Uterus (tissue), 4 donors: ENCODE measurements around the gene MPPED1. TPM values are rescaled to one million over a fixed set of nuclear protein-coding genes. Genes with fewer than 3 reads are reported as not detected.

ENCODE experiments used
- DNase-seq, 2 donors: peaks; one replicate each; pipeline ENCODE4 v3.0.0-alpha.2; 2019 to 2020
- H3K27ac ChIP-seq, 2 donors: fragments of 200-600 bp; sonication (generic); 1 replicate in 1 of 2; 2 replicates in 1 of 2; pipeline ENCODE4 v1.5.1; 2016 to 2018
- H3K27me3 ChIP-seq, 2 donors: fragments of 200-600 bp; sonication (generic); one replicate each; pipeline ENCODE4 v1.5.1; 2018 to 2019; ENCODE audit warnings: control low read depth in 1 of 2
- H3K36me3 ChIP-seq, 2 donors: fragments of 200-600 bp; sonication (generic); one replicate each; pipeline ENCODE4 v1.5.1; 2019; ENCODE audit warnings: control low read depth in 1 of 2
- H3K4me1 ChIP-seq, 2 donors: fragments of 200-600 bp; sonication (generic); one replicate each; pipeline ENCODE4 v1.5.1; 2018 to 2019; ENCODE audit warnings: control low read depth in 1 of 2
- H3K4me3 ChIP-seq, 2 donors: fragments of 200-600 bp; sonication (generic); 1 replicate in 1 of 2; 2 replicates in 1 of 2; pipeline ENCODE4 v1.5.1; 2018 to 2019; ENCODE audit warnings: mild to moderate bottlenecking in 1 of 2
- H3K9me3 ChIP-seq, 2 donors: fragments of 200-600 bp; sonication (generic); one replicate each; pipeline ENCODE4 v1.5.1; 2019; ENCODE audit warnings: control low read depth in 1 of 2
- CTCF ChIP-seq, 4 experiments: fragments of 200-600 bp in 2 of 4; fragments of 450-650 bp in 2 of 4; sonication (generic) in 2 of 4; IDR thresholded peaks; one replicate each; pipeline ENCODE4 v1.5.1; 2016 to 2019; ENCODE audit warnings: antibody characterized with exemption in 4 of 4, mild to moderate bottlenecking in 2 of 4, moderate library complexity in 1 of 4
- POLR2A ChIP-seq, 2 donors: fragments of 450-650 bp; IDR thresholded peaks; one replicate each; pipeline ENCODE4 v1.6.1; 2016; ENCODE audit warnings: antibody characterized with exemption in 2 of 2, mild to moderate bottlenecking in 1 of 2, moderate library complexity in 1 of 2
- intact Hi-C: fragments of 100-400 bp; cut with DNase I; formaldehyde crosslinking; loops from one replicate; pipeline ENCODE4 v1.15.1; 2023; ENCODE audit warnings: low total_unique reads
- total RNA-seq, 4 donors: library from RNA; depleted of rRNA in 3 of 4; stranded (reverse); fragments of >200 nt in 3 of 4; gene quantifications; one replicate each; pipeline versions ENCODE4 v1.1.0 to v1.2.4, GENCODE V29; 2014 to 2023
- donor health status: DM: yes; HTN: yes; CAD: no.

Gene MPPED1
- total RNA-seq, 4 donors from 2014 or later, result 0.67 to 8.4 TPM; not detected in 2

DNA sequence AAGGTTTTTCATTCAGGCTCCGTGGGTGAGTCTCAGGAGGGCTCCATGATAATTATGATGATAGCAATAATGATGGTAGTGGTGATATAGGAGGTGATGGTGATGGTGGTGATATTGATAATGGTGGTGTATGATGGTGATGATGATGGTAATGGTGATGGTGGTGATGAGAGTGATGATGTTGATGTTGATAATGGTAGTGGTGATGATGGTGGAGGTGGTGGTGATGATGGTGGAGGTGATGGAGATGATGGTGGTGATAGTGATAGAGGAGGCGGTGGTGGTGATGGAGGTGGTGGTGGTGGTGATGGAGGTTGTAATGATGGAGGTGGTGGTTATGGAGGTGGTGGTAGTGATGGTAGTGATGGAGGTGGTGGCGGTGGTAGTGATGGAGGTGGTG, 79.4 kb downstream of the MPPED1 start:
- Histone ChIP-seq H3K27ac (no peak overlapping the region), H3K4me3 (no peak overlapping the region), H3K9me3 (no peaks in the 10 kb centered on the region), H3K27me3 (no peaks in the 10 kb centered on the region), H3K4me1 (no peaks in the 10 kb centered on the region), H3K36me3 (no peaks in the 10 kb centered on the region)
- DNase-seq, result no peak
- TF ChIP-seq CTCF (IDR thresholded peaks at IDR 0.05), result no peak
- no peak for TF ChIP-seq POLR2A (IDR thresholded peaks at IDR 0.05)
- intact Hi-C loops, result no loop called here

DNA sequence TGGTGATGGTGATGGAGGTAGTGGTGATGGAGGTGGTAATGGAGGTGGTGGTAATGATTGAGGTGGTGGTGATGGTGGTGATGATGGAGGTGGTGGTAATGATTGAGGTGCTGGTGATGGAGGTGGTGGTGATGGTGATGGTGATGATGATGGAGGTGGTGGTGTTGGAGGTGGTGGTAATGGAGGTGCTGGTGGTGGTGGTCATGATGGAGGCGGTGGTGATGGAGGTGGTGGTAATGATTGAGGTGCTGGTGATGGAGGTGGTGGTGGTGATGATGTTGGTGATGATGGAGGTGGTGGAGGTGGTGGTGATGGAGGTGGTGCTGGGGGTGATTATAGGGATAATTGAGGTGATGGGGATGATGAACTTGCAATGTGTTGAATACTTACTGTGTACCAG, 79.9 kb downstream of the MPPED1 start:
- no peak overlapping the region for H3K27ac ChIP-seq
- no peak for DNase-seq
- TF ChIP-seq CTCF (IDR thresholded peaks at IDR 0.05) (no peak), POLR2A (IDR thresholded peaks at IDR 0.05) (no peak)
- H3K27me3 ChIP-seq, result no peaks in the 10 kb centered on the region
- no peak overlapping the region for H3K4me3 ChIP-seq
- no peaks in the 10 kb centered on the region for H3K9me3 ChIP-seq
- no peaks in the 10 kb centered on the region for H3K36me3 ChIP-seq
- no peaks in the 10 kb centered on the region for H3K4me1 ChIP-seq
- intact Hi-C loops, result no loop called here

DNA sequence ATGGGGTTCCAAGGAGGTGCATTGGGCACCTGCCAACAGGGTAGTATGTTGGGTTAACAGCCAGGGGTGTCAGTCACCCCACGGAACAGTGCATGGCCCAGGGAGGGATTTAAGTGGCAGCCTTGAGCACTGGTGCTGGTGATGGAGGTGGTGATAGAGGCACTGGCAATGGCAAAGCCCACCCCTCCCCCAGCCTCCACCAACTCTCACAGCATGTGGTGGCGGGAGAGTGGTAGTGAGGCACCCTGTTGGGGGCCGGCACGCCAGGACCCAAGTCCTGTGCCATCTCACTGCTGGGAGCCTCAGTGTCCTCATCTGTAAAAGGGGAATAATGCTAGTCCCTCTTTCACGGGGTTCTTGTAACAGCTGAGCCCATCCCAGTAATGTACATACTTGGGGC, 81.5 kb downstream of the MPPED1 start:
- Histone ChIP-seq H3K36me3 (no peaks in the 10 kb centered on the region), H3K4me3 (no peak overlapping the region), H3K27me3 (no peaks in the 10 kb centered on the region), H3K4me1 (no peaks in the 10 kb centered on the region), H3K9me3 (no peaks in the 10 kb centered on the region), H3K27ac (no peak overlapping the region)
- DNase-seq, result no peak
- TF ChIP-seq CTCF (IDR thresholded peaks at IDR 0.05) (no peak), POLR2A (IDR thresholded peaks at IDR 0.05) (no peak)
- intact Hi-C loops, result no loop called here

GRCh38 chr22:43497956-43498855, 86.4 kb downstream of the MPPED1 start:
- H3K9me3 ChIP-seq, result no peaks in the 10 kb centered on the region
- DNase-seq, result no peak

More at GRCh38 chr22:43497956-43498855, 86.4 kb downstream of the MPPED1 start:
- intact Hi-C loops, result no loop called here
- Histone ChIP-seq H3K4me3 (no peak overlapping the region), H3K4me1 (no peaks in the 10 kb centered on the region), H3K27me3 (no peaks in the 10 kb centered on the region), H3K36me3 (no peaks in the 10 kb centered on the region), H3K27ac (no peak overlapping the region)
- TF ChIP-seq POLR2A (IDR thresholded peaks at IDR 0.05), result no peak
- no peak for TF ChIP-seq CTCF (IDR thresholded peaks at IDR 0.05)
